Spleen (tissue), 11 donors: ENCODE results near the gene FKBP2. TPM values are rescaled to one million over a fixed set of nuclear protein-coding genes. Genes with fewer than 3 reads are reported as not detected.
A peak's percentile ranks its signal among the peaks of the same experiment; 100 is the strongest.

Source experiments
- DNase-seq: peaks from one replicate; pipeline ENCODE4 v3.0.0-alpha.2; 2020
- H3K27ac ChIP-seq, 8 donors: fragments of 200-600 bp; sonication (generic) in 7 of 8; 1 replicate in 4 of 8; 2 replicates in 4 of 8; pipeline versions ENCODE4 v1.5.0 to v1.8.0; 2016 to 2021; ENCODE audit warnings: inconsistent platforms in 4 of 8, mild to moderate bottlenecking in 4 of 8, moderate library complexity in 1 of 8
- H3K27me3 ChIP-seq, 7 donors: fragments of 200-600 bp; sonication (generic) in 6 of 7; replicated peaks in 1 of 7; 1 replicate in 4 of 7; 2 replicates in 3 of 7; pipeline versions ENCODE4 v1.5.0 to v1.8.0; 2016 to 2021; ENCODE audit warnings: inconsistent platforms in 3 of 7, mild to moderate bottlenecking in 1 of 7
- H3K36me3 ChIP-seq, 6 donors: fragments of 200-600 bp; sonication (generic) in 5 of 6; 1 replicate in 4 of 6; 2 replicates in 2 of 6; pipeline versions ENCODE4 v1.5.0 to v1.8.0; 2016 to 2021; ENCODE audit warnings: inconsistent platforms in 2 of 6
- H3K4me1 ChIP-seq, 6 donors: fragments of 200-600 bp; sonication (generic) in 5 of 6; 1 replicate in 3 of 6; 2 replicates in 3 of 6; pipeline versions ENCODE4 v1.5.0 to v1.8.0; 2016 to 2021; ENCODE audit warnings: inconsistent platforms in 3 of 6
- H3K4me3 ChIP-seq, 8 donors: fragments of 200-600 bp; sonication (generic) in 7 of 8; 1 replicate in 4 of 8; 2 replicates in 4 of 8; pipeline versions ENCODE4 v1.5.0 to v1.8.0; 2016 to 2021; ENCODE audit warnings: inconsistent platforms in 4 of 8, mild to moderate bottlenecking in 4 of 8, moderate library complexity in 2 of 8
- H3K9me3 ChIP-seq, 8 donors: fragments of 200-600 bp; sonication (generic) in 7 of 8; 1 replicate in 4 of 8; 2 replicates in 4 of 8; pipeline versions ENCODE4 v1.5.0 to v1.8.0; 2016 to 2021; ENCODE audit warnings: inconsistent platforms in 4 of 8
- CTCF ChIP-seq, 11 experiments: fragments of 200-600 bp in 7 of 11; fragments of 450-650 bp in 4 of 11; sonication (generic) in 4 of 11; IDR thresholded peaks in 8 of 11; conservative IDR thresholded peaks in 3 of 11; 1 replicate in 7 of 11; 2 replicates in 4 of 11; pipeline versions ENCODE4 v1.4.0 to v1.8.0; 2016 to 2021; ENCODE audit warnings: antibody characterized with exemption in 11 of 11, inconsistent platforms in 4 of 11, mild to moderate bottlenecking in 1 of 11
- POLR2A ChIP-seq, 3 donors: fragments of 450-650 bp; IDR thresholded peaks; one replicate each; pipeline ENCODE4 v1.5.1; 2017; ENCODE audit warnings: antibody characterized with exemption in 3 of 3, mild to moderate bottlenecking in 1 of 3
- POLR2AphosphoS5 ChIP-seq, 3 donors: sonication (generic); formaldehyde crosslinking; IDR thresholded peaks; one replicate each; pipeline ENCODE4 v1.5.1; 2017; ENCODE audit warnings: antibody characterized with exemption in 3 of 3
- WGBS, 5 donors: extraction: QIAGEN DNeasy Blood & Tissue Kit in 3 of 5; methylation state at CpG; one replicate each; pipeline versions ENCODE4 v1.1.5 to v1.1.7; 2013 to 2018; 5-methylcytosine and 5-hydroxymethylcytosine counted together
- intact Hi-C: fragments of 100-400 bp; cut with DNase I; formaldehyde crosslinking; loops from one replicate; pipeline ENCODE4 v1.15.0; 2023; ENCODE audit warnings: low total_unique reads
- polyA plus RNA-seq, 3 donors: library from polyadenylated mRNA; stranded (reverse); fragments of 200-250 nt; gene quantifications; one replicate each; pipeline ENCODE4 v1.2.1, GENCODE V29; 2013
- total RNA-seq, 7 donors: library from RNA; depleted of rRNA in 3 of 7; stranded (reverse); fragments of >200 nt in 3 of 7; fragmentation: NEBNext Ultra II Directional in 4 of 7; extraction: Animal tissue kit (Norgen Biotek cat#: 25700) in 4 of 7; gene quantifications; one replicate each; pipeline versions ENCODE4 v1.1.0 to v1.2.1, GENCODE V29; 2016 to 2021
- donor health status: healthy with polysubstance abuse.
- donor health status: DM: no; HTN: no; CAD: no; lungs with moderate emphysema.
- donor health status: DM: no; HTN: no; CAD: no.
- donor health status: Bipolar disorder and iron deficiency.
- donor health status: healthy.
- donor health status: DM: no; HTN: no; CAD: no.
- donor health status: DM: yes; HTN: yes; CAD: no.

The FKBP2 gene
- total and polyA plus RNA-seq, 10 donors = 26.9 to 104 (median 44.7) TPM

- intact Hi-C loops = no loop called here
- 79 to 88% (median 84%) methylated on average over 3 to 8 of the region's 8 CpGs for WGBS, 5 donors
- H3K27ac ChIP-seq = peak overlapping the region in 1 of 8 donors; percentile 85
- H3K9me3 ChIP-seq = no peaks in the 10 kb centered on the region
- H3K4me1 ChIP-seq = peaks cover 9 to 63% (median 38%) of the 10 kb centered on the region in 6 donors
- H3K27me3 ChIP-seq = no peaks in the 10 kb centered on the region
- H3K36me3 ChIP-seq = peaks cover 0 to 40% (median 19%) of the 10 kb centered on the region in 6 donors
- DNase-seq = no peak
- TF ChIP-seq CTCF (IDR thresholded peaks at IDR 0.05 in 8 of 11, conservative IDR thresholded peaks at IDR 0.05 in 3 of 11) = no peak
- TF ChIP-seq POLR2A (IDR thresholded peaks at IDR 0.05) = no peak
- no peak for TF ChIP-seq POLR2AphosphoS5 (IDR thresholded peaks at IDR 0.05)
- peak overlapping the region in 3 of 8 donors; percentile 84 to 96 (median 94) for H3K4me3 ChIP-seq
Measured at GRCh38 chr11:64253043-64253442, 12.1 kb downstream of the FKBP2 start.

GRCh38 chr11:64253481-64253880 is 12.6 kb downstream of the FKBP2 start:
- peaks cover 9 to 59% (median 37%) of the 10 kb centered on the region in 6 donors for H3K4me1 ChIP-seq
- intact Hi-C loops = no loop called here
- H3K27me3 ChIP-seq = no peaks in the 10 kb centered on the region
- 37 to 77% (median 65%) methylated on average over 5 of the region's 5 CpGs for WGBS, 5 donors
- TF ChIP-seq CTCF (IDR thresholded peaks at IDR 0.05 in 8 of 11, conservative IDR thresholded peaks at IDR 0.05 in 3 of 11) = no peak
- no peak for TF ChIP-seq POLR2A (IDR thresholded peaks at IDR 0.05)
- TF ChIP-seq POLR2AphosphoS5 (IDR thresholded peaks at IDR 0.05) = no peak
- no peak for DNase-seq
- H3K36me3 ChIP-seq = peaks cover 0 to 44% (median 23%) of the 10 kb centered on the region in 6 donors
- peak overlapping the region in 1 of 8 donors; percentile 9 for H3K27ac ChIP-seq
- no peak overlapping the region for H3K4me3 ChIP-seq
- no peaks in the 10 kb centered on the region for H3K9me3 ChIP-seq

GRCh38 chr11:64254326-64254725 is 13.4 kb downstream of the FKBP2 start:
- intact Hi-C loops = no loop called here
- Histone ChIP-seq H3K4me1 (peaks cover 9 to 58% (median 37%) of the 10 kb centered on the region in 6 donors), H3K4me3 (no peak overlapping the region), H3K36me3 (peaks cover 0 to 53% (median 31%) of the 10 kb centered on the region in 6 donors), H3K9me3 (no peaks in the 10 kb centered on the region), H3K27ac (no peak overlapping the region), H3K27me3 (no peaks in the 10 kb centered on the region)
- DNase-seq = no peak
- 66 to 90% (median 85%) methylated on average over 4 to 7 of the region's 7 CpGs for WGBS, 5 donors
- no peak for TF ChIP-seq CTCF (IDR thresholded peaks at IDR 0.05 in 8 of 11, conservative IDR thresholded peaks at IDR 0.05 in 3 of 11)
- no peak for TF ChIP-seq POLR2A (IDR thresholded peaks at IDR 0.05)
- no peak for TF ChIP-seq POLR2AphosphoS5 (IDR thresholded peaks at IDR 0.05)

GRCh38 chr11:64255135-64256128 is 14.5 kb downstream of the FKBP2 start:
- peak; percentile 68 for DNase-seq
- 80 to 91% (median 86%) methylated on average over 22 to 35 of the region's 35 CpGs for WGBS, 5 donors
- no peaks in the 10 kb centered on the region for H3K27me3 ChIP-seq
- H3K36me3 ChIP-seq = peaks cover 0 to 64% (median 40%) of the 10 kb centered on the region in 6 donors
- no peak overlapping the region for H3K27ac ChIP-seq
- H3K4me1 ChIP-seq = peaks cover 9 to 49% (median 36%) of the 10 kb centered on the region in 6 donors
- no peak overlapping the region for H3K4me3 ChIP-seq
- H3K9me3 ChIP-seq = no peaks in the 10 kb centered on the region
- intact Hi-C loops = no loop called here
- TF ChIP-seq POLR2A (IDR thresholded peaks at IDR 0.05) = no peak
- no peak for TF ChIP-seq CTCF (IDR thresholded peaks at IDR 0.05 in 8 of 11, conservative IDR thresholded peaks at IDR 0.05 in 3 of 11)
- TF ChIP-seq POLR2AphosphoS5 (IDR thresholded peaks at IDR 0.05) = no peak
